Caco-2 (cell line): ENCODE results near the gene NEDD4L. TPM values are rescaled to one million over a fixed set of nuclear protein-coding genes. Genes with fewer than 3 reads are reported as not detected.

ENCODE experiments used
- BruUV-seq: library from RNA; stranded (reverse); fragments of 400-500 nt; replicated peaks from 2 replicates; lab custom pipeline; 2021; lab: Mats Ljungman, UMichigan
- CTCF ChIA-PET: fragments of 300-600 bp; sonication (Branson Sonifier 250); formaldehyde crosslinking; loops from one replicate; lab custom pipeline; 2022; ENCODE audit warnings: antibody characterized with exemption; lab: Charles Lee
- POLR2A ChIA-PET: fragments of 300-600 bp; sonication (Branson Sonifier 250); formaldehyde crosslinking; loops from one replicate; lab custom pipeline; 2022; ENCODE audit warnings: antibody characterized with exemption; lab: Charles Lee
- DNase-seq, 2 experiments: peaks; one replicate each; pipeline versions ENCODE4 v3.0.0 to v3.0.0-alpha.2; 2020 to 2022
- H3K27me3 ChIP-seq: replicated peaks from 2 replicates; pipeline ENCODE4 v1.6.0; 2011; ENCODE audit warnings: low read length; ENCODE audit not compliant: control insufficient read depth, insufficient read depth
- H3K36me3 ChIP-seq: 2 replicates; pipeline ENCODE4 v1.5.1; 2011; ENCODE audit warnings: low read length; ENCODE audit not compliant: control insufficient read depth, insufficient read depth
- H3K4me1 ChIP-seq: fragments of 250-450 bp; sonication (Bioruptor Pico); 2 replicates; pipeline ENCODE4 v1.5.1; 2020; ENCODE audit warnings: mild to moderate bottlenecking
- H3K4me3 ChIP-seq: 2 replicates; pipeline ENCODE4 v1.5.1; 2011; ENCODE audit warnings: low read depth, mild to moderate bottlenecking, control low read depth, low read length
- H3K9me3 ChIP-seq: fragments of 250-450 bp; sonication (Bioruptor Pico); 2 replicates; pipeline ENCODE4 v1.5.1; 2020; ENCODE audit warnings: mild to moderate bottlenecking, moderate library complexity
- H3K27ac Mint-ChIP-seq: one replicate; pipeline ENCODE4 v1.8.0; 2022; ENCODE audit warnings: mixed read lengths; ENCODE audit not compliant: unreplicated experiment
- H3K27me3 Mint-ChIP-seq: one replicate; pipeline ENCODE4 v1.8.0; 2022; ENCODE audit warnings: mixed read lengths; ENCODE audit not compliant: insufficient read depth, unreplicated experiment
- H3K36me3 Mint-ChIP-seq: one replicate; pipeline ENCODE4 v1.8.0; 2022; ENCODE audit warnings: mild to moderate bottlenecking, mixed read lengths; ENCODE audit not compliant: insufficient read depth, unreplicated experiment
- H3K4me1 Mint-ChIP-seq: one replicate; pipeline ENCODE4 v1.8.0; 2022; ENCODE audit warnings: low read depth, mixed read lengths; ENCODE audit not compliant: unreplicated experiment
- H3K4me3 Mint-ChIP-seq: one replicate; pipeline ENCODE4 v1.8.0; 2022; ENCODE audit warnings: mild to moderate bottlenecking, moderate library complexity, mixed read lengths; ENCODE audit not compliant: unreplicated experiment
- H3K9me3 Mint-ChIP-seq: one replicate; pipeline ENCODE4 v1.8.0; 2022; ENCODE audit warnings: mixed read lengths; ENCODE audit not compliant: unreplicated experiment
- intact Hi-C: fragments of 100-400 bp; cut with micrococcal nuclease; formaldehyde crosslinking; loops from one replicate; pipeline ENCODE4 v1.10.0; 2022; ENCODE audit not compliant: unreplicated experiment
- total RNA-seq: library from RNA; stranded (reverse); gene quantifications from 2 replicates; pipeline ENCODE4 v1.2.3, GENCODE V29; 2022
- TF ChIP-seq, protein P1 (sequence below), 2 experiments: fragments of 200-600 bp in 1 of 2; IDR thresholded peaks; 1 replicate in 1 of 2; 2 replicates in 1 of 2; pipeline versions ENCODE4 v1.5.1 to v1.8.0; 2011 to 2022; ENCODE audit warnings: antibody characterized with exemption in 1 of 2, control low read depth in 1 of 2, inconsistent platforms in 1 of 2, low read depth in 1 of 2, low read length in 1 of 2, mild to moderate bottlenecking in 1 of 2, moderate library complexity in 1 of 2; ENCODE audit not compliant: insufficient read depth in 1 of 2, severe bottlenecking in 1 of 2, unreplicated experiment in 1 of 2

NEDD4L gene
- total RNA-seq, 1 experiment from 2014 or later: 85.4 TPM

- DNase-seq: no peak
- BruUV-seq: no TSS peak
- TF ChIP-seq, protein P1, sequence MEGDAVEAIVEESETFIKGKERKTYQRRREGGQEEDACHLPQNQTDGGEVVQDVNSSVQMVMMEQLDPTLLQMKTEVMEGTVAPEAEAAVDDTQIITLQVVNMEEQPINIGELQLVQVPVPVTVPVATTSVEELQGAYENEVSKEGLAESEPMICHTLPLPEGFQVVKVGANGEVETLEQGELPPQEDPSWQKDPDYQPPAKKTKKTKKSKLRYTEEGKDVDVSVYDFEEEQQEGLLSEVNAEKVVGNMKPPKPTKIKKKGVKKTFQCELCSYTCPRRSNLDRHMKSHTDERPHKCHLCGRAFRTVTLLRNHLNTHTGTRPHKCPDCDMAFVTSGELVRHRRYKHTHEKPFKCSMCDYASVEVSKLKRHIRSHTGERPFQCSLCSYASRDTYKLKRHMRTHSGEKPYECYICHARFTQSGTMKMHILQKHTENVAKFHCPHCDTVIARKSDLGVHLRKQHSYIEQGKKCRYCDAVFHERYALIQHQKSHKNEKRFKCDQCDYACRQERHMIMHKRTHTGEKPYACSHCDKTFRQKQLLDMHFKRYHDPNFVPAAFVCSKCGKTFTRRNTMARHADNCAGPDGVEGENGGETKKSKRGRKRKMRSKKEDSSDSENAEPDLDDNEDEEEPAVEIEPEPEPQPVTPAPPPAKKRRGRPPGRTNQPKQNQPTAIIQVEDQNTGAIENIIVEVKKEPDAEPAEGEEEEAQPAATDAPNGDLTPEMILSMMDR (IDR thresholded peaks at IDR 0.05; ENCODE audit: insufficient read depth in 1 of 2, low read depth in 1 of 2, low read length in 1 of 2, severe bottlenecking in 1 of 2, unreplicated experiment in 1 of 2): no peak
- H3K27ac Mint-ChIP-seq: peak overlapping the region; percentile 70
- no peaks in the 10 kb centered on the region for H3K27me3 Mint-ChIP-seq
- Histone ChIP-seq H3K4me1 (peaks cover 22% of the 10 kb centered on the region), H3K27me3 (no peaks in the 10 kb centered on the region), H3K4me3 (no peak overlapping the region), H3K36me3 (no peaks in the 10 kb centered on the region; the same call in 1 of the 2 replicates), H3K9me3 (no peaks in the 10 kb centered on the region)
- POLR2A ChIA-PET: no interaction called here
- H3K4me3 Mint-ChIP-seq: no peak overlapping the region
- H3K36me3 Mint-ChIP-seq: peaks cover 42% of the 10 kb centered on the region
- intact Hi-C loops: loop anchor here (1.0 to 5.0 kb wide), 3 partner anchors 15 to 41 kb away; no protein-coding TSS in a partner anchor
- peaks cover 7% of the 10 kb centered on the region for H3K9me3 Mint-ChIP-seq
- peaks cover 7% of the 10 kb centered on the region for H3K4me1 Mint-ChIP-seq
- CTCF ChIA-PET: no interaction called here
These were observed 44.1 kb downstream of the NEDD4L start for GRCh38 chr18:58087928-58088690.

DNA sequence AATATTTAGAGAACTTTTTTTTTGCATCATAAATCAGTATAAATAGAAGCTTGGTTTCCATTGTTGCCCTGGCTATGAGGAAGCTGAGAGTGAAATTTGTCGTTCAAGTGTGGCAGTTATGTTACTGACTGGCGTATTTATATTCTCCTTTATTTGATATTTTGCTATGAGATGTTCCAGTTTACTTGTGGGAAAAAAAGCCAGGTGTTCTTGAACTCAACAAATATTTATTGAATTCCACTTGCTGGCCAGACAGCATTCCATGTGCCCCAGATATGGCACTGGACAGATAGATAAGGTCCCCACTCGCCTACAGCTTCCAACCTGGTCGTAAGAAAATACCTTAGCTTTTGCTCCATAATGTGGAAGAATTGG is 44.7 kb downstream of the NEDD4L start:
- peaks cover 7% of the 10 kb centered on the region for H3K9me3 Mint-ChIP-seq
- ChIA-PET POLR2A (no interaction called here), CTCF (no interaction called here)
- H3K4me1 ChIP-seq: peaks cover 24% of the 10 kb centered on the region
- TF ChIP-seq, protein P1 (IDR thresholded peaks at IDR 0.05; ENCODE audit: insufficient read depth in 1 of 2, low read depth in 1 of 2, low read length in 1 of 2, severe bottlenecking in 1 of 2, unreplicated experiment in 1 of 2): no peak
- intact Hi-C loops: loop anchor here (1.0 to 5.0 kb wide), 3 partner anchors 15 to 41 kb away; no protein-coding TSS in a partner anchor
- no TSS peak for BruUV-seq
- no peaks in the 10 kb centered on the region; the same call in 1 of the 2 replicates for H3K36me3 ChIP-seq
- peaks cover 42% of the 10 kb centered on the region for H3K36me3 Mint-ChIP-seq
- H3K4me1 Mint-ChIP-seq: peaks cover 7% of the 10 kb centered on the region
- no peaks in the 10 kb centered on the region for H3K27me3 ChIP-seq
- no peak overlapping the region for H3K4me3 ChIP-seq
- peak; percentile 40 to 59 for DNase-seq
- H3K4me3 Mint-ChIP-seq: no peak overlapping the region
- no peaks in the 10 kb centered on the region for H3K9me3 ChIP-seq
- H3K27me3 Mint-ChIP-seq: no peaks in the 10 kb centered on the region
- peak overlapping the region; percentile 70 for H3K27ac Mint-ChIP-seq

DNA sequence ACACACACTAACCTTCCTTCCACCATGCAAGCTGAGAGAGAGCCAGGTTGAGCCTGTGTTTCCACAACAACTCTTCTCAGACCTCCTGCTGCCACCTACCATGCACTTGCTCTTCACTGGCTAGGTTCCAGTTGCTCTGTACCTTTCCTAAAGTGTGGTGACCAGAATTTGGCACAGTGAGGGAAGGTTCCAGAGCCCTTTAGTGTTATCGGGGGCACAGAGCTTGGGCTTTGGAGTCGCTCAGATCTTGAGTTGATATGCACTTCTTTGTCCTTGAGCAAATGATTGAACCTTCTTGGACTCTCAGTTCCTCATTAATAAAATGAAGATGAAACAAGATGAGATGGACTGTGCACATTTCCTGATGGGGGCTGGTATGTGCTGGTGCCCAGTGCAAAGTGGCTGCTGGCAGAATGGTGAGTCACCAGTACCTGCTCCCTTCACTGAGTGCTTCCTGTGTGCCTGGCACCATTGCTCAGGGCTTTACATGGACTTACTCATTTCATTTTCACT is 47.1 kb downstream of the NEDD4L start:
- CTCF ChIA-PET: no interaction called here
- TF ChIP-seq, protein P1 (IDR thresholded peaks at IDR 0.05; ENCODE audit: insufficient read depth in 1 of 2, low read depth in 1 of 2, low read length in 1 of 2, severe bottlenecking in 1 of 2, unreplicated experiment in 1 of 2): no peak
- no peak overlapping the region for H3K4me3 ChIP-seq
- DNase-seq: no peak
- Mint-ChIP-seq H3K36me3 (peaks cover 40% of the 10 kb centered on the region), H3K4me1 (peaks cover 16% of the 10 kb centered on the region), H3K4me3 (no peak overlapping the region), H3K27me3 (no peaks in the 10 kb centered on the region), H3K27ac (no peak overlapping the region), H3K9me3 (no peaks in the 10 kb centered on the region)
- H3K9me3 ChIP-seq: no peaks in the 10 kb centered on the region
- H3K27me3 ChIP-seq: no peaks in the 10 kb centered on the region
- BruUV-seq: no TSS peak
- peaks cover 31% of the 10 kb centered on the region for H3K4me1 ChIP-seq
- no peaks in the 10 kb centered on the region; the same call in 1 of the 2 replicates for H3K36me3 ChIP-seq
- intact Hi-C loops: no loop called here
- POLR2A ChIA-PET: no interaction called here
